ENCODE data around the gene RNF144A. TPM values are rescaled to one million over a fixed set of nuclear protein-coding genes. Genes with fewer than 3 reads are reported as not detected.

RNF144A gene
- polyA plus RNA-seq, 4 donors, result 1.4 to 5.0 (median 2.7) TPM

DNA sequence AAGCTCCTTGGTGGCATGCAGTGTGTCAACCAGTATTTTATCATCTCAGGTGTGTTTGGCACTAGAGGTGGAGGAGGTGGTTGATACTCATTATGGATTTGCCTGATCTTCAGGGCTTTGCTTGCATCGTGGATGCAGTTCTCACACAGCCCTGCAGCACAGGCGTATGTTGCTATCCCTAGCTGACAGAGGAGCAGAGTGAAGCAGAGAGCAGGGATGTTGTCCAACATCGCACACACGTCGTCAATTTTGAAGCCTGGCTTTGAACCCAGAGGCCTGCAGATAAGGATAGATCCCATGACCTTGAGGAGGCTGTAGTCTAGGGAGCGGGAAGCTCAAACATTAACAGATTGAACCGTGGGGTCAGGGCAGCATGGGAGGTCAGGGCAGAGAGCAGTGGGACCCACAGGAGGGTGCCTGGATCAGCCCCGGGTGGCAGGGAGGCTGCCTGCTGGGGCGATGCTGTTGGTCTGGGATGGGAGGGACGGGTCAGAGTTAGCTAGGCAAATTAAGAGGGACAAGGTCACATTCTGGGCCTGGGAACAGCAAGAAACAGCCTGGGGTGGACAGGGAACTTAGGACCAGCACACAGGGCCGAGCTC, 4.2 kb downstream of the RNF144A start:
- Histone ChIP-seq H3K27ac (ENCODE audit: low read depth in 1 of 3, low read length in 2 of 3) (no peak overlapping the region), H3K4me1 (ENCODE audit: control insufficient read depth in 3 of 3, insufficient read depth in 2 of 3, low read depth in 1 of 3, low read length in 2 of 3) (peaks cover 0 to 12% (median 0%) of the 10 kb centered on the region in 3 donors)

GRCh38 chr2:6922201-6922656, 5.0 kb downstream of the RNF144A start:
- no peaks in the 10 kb centered on the region for H3K9me3 ChIP-seq (ENCODE audit: control insufficient read depth in 2 of 2, insufficient read depth in 1 of 2, low read depth in 1 of 2, low read length in 1 of 2)
- 66 to 70% (median 67%) methylated on average over 8 of the region's 8 CpGs for WGBS, 3 donors
- peaks cover 0 to 3% (median 0%) of the 10 kb centered on the region in 3 donors for H3K27me3 ChIP-seq (ENCODE audit: control insufficient read depth in 3 of 3, insufficient read depth in 3 of 3, low read length in 3 of 3)
- H3K4me3 ChIP-seq (ENCODE audit: low read depth in 1 of 3, low read length in 3 of 3), result no peak overlapping the region
- H3K4me1 ChIP-seq (ENCODE audit: control insufficient read depth in 3 of 3, insufficient read depth in 2 of 3, low read depth in 1 of 3, low read length in 2 of 3), result peaks cover 0 to 12% (median 0%) of the 10 kb centered on the region in 3 donors
- H3K36me3 ChIP-seq (ENCODE audit: control insufficient read depth in 3 of 3, insufficient read depth in 2 of 3, low read depth in 1 of 3, low read length in 3 of 3), result no peaks in the 10 kb centered on the region
- H3K27ac ChIP-seq (ENCODE audit: low read depth in 1 of 3, low read length in 2 of 3), result no peak overlapping the region
- no peak for FAIRE-seq
- peak in 1 of 2 donors; percentile 27 for DNase-seq

More for the DNA sequence above, 4.2 kb downstream of the RNF144A start:
- 40 to 61% (median 50%) methylated on average over 11 of the region's 11 CpGs for WGBS, 3 donors
- Histone ChIP-seq H3K4me3 (ENCODE audit: low read depth in 1 of 3, low read length in 3 of 3) (no peak overlapping the region), H3K9me3 (ENCODE audit: control insufficient read depth in 2 of 2, insufficient read depth in 1 of 2, low read depth in 1 of 2, low read length in 1 of 2) (no peaks in the 10 kb centered on the region), H3K36me3 (ENCODE audit: control insufficient read depth in 3 of 3, insufficient read depth in 2 of 3, low read depth in 1 of 3, low read length in 3 of 3) (no peaks in the 10 kb centered on the region), H3K27me3 (ENCODE audit: control insufficient read depth in 3 of 3, insufficient read depth in 3 of 3, low read length in 3 of 3) (peaks cover 0 to 5% (median 0%) of the 10 kb centered on the region in 3 donors)
- DNase-seq (peak in 1 of 2 donors; percentile 21), FAIRE-seq (no peak)

GRCh38 chr2:6923319-6923718, 6.1 kb downstream of the RNF144A start:
- no peak overlapping the region for H3K4me3 ChIP-seq (ENCODE audit: low read depth in 1 of 3, low read length in 3 of 3)
- 82 to 91% (median 90%) methylated on average over 10 of the region's 10 CpGs for WGBS, 3 donors
- no peaks in the 10 kb centered on the region for H3K36me3 ChIP-seq (ENCODE audit: control insufficient read depth in 3 of 3, insufficient read depth in 2 of 3, low read depth in 1 of 3, low read length in 3 of 3)
- H3K9me3 ChIP-seq (ENCODE audit: control insufficient read depth in 2 of 2, insufficient read depth in 1 of 2, low read depth in 1 of 2, low read length in 1 of 2), result no peaks in the 10 kb centered on the region
- no peak for FAIRE-seq
- H3K27me3 ChIP-seq (ENCODE audit: control insufficient read depth in 3 of 3, insufficient read depth in 3 of 3, low read length in 3 of 3), result no peaks in the 10 kb centered on the region
- H3K4me1 ChIP-seq (ENCODE audit: control insufficient read depth in 3 of 3, insufficient read depth in 2 of 3, low read depth in 1 of 3, low read length in 2 of 3), result peaks cover 0 to 9% (median 0%) of the 10 kb centered on the region in 3 donors
- no peak for DNase-seq
- H3K27ac ChIP-seq (ENCODE audit: low read depth in 1 of 3, low read length in 2 of 3), result no peak overlapping the region

DNA sequence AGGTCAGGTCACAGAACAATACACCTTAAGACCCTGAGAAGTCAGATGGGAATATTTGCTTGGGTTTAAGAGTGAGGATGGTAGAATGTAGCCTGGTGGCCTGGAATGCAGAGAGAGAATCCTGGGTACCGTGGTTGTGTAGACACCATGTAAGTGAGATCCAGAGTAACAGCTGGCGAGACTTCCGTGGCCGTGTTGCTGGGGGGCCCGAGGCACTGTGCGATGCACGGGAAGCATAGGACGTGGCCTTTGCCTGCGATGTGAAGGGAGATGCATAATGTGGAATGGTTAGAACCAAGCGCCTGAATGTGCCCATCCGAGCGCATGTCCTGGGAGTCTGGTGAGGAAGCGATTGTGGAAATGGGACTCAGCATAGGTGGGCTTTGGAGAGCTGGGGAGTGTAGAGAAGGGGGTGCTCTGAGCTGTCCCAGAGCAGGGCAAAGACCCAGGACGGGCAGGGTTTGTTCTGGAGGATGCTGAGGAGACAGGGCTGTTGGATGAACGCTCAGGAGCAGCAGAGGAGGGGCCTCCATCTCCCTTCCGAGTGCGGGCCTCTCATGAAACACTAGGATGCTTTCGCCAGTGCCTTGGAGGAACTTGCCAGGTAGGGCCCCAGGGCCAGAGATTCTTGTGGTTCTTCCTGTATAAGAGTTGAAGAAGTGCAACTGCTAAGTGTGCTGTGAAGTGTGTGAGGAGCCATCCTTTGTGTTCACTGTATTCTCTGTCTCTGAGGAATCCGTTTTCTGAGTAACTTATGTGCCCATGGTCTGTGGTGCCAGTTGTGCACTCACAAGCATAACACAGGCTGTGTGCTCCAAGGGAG, 7.1 kb downstream of the RNF144A start:
- Histone ChIP-seq H3K36me3 (ENCODE audit: control insufficient read depth in 3 of 3, insufficient read depth in 2 of 3, low read depth in 1 of 3, low read length in 3 of 3) (no peaks in the 10 kb centered on the region), H3K9me3 (ENCODE audit: control insufficient read depth in 2 of 2, insufficient read depth in 1 of 2, low read depth in 1 of 2, low read length in 1 of 2) (no peaks in the 10 kb centered on the region), H3K4me3 (ENCODE audit: low read depth in 1 of 3, low read length in 3 of 3) (no peak overlapping the region), H3K27me3 (ENCODE audit: control insufficient read depth in 3 of 3, insufficient read depth in 3 of 3, low read length in 3 of 3) (no peaks in the 10 kb centered on the region), H3K27ac (ENCODE audit: low read depth in 1 of 3, low read length in 2 of 3) (no peak overlapping the region), H3K4me1 (ENCODE audit: control insufficient read depth in 3 of 3, insufficient read depth in 2 of 3, low read depth in 1 of 3, low read length in 2 of 3) (peaks cover 0 to 9% (median 0%) of the 10 kb centered on the region in 3 donors)
- no peak for DNase-seq
- WGBS, 3 donors, result 94 to 98% (median 95%) methylated on average over 19 of the region's 19 CpGs
- FAIRE-seq, result no peak

- FAIRE-seq, result no peak
- H3K27ac ChIP-seq (ENCODE audit: low read depth in 1 of 3, low read length in 2 of 3), result no peak overlapping the region
- H3K4me3 ChIP-seq (ENCODE audit: low read depth in 1 of 3, low read length in 3 of 3), result no peak overlapping the region
- H3K9me3 ChIP-seq (ENCODE audit: control insufficient read depth in 2 of 2, insufficient read depth in 1 of 2, low read depth in 1 of 2, low read length in 1 of 2), result no peaks in the 10 kb centered on the region
- no peaks in the 10 kb centered on the region for H3K36me3 ChIP-seq (ENCODE audit: control insufficient read depth in 3 of 3, insufficient read depth in 2 of 3, low read depth in 1 of 3, low read length in 3 of 3)
- 77 to 90% (median 79%) methylated on average over 7 of the region's 7 CpGs for WGBS, 3 donors
- DNase-seq, result no peak
- H3K4me1 ChIP-seq (ENCODE audit: control insufficient read depth in 3 of 3, insufficient read depth in 2 of 3, low read depth in 1 of 3, low read length in 2 of 3), result peaks cover 0 to 9% (median 0%) of the 10 kb centered on the region in 3 donors
- no peaks in the 10 kb centered on the region for H3K27me3 ChIP-seq (ENCODE audit: control insufficient read depth in 3 of 3, insufficient read depth in 3 of 3, low read length in 3 of 3)
These were observed 7.8 kb downstream of the RNF144A start for GRCh38 chr2:6924924-6925409.

DNA sequence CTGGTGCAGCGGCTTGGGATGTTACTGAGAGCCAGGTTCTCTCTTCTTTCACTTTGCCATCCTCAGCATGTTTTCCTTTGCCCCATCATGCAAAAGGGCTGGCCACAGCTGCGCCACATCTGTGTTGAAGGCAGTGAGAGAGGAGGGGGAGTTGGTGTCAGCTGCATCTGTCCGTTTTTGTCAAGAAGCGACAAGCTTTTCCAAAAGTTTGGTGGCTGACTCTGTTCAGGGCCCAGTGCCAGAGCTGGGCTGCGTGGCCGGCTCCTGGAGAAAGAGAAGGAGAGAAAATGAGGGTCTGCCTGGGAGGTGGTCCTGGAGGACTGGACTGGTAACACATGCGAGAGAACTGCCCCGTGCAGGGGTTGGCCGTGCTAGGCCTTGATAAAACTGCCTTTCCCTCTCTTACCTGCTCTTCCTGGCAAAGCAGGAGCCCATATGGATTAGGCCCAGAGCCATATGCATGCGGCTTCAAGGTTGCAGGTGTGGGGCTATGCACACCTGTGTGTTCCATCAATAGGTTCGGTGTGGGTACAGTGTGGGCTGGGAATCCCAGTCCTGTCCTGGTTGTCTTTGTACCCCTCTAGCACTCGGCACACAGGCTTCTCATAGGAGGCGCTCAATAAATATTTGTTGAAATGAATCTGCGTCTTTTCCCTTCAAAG, 9.0 kb downstream of the RNF144A start:
- no peak overlapping the region for H3K4me3 ChIP-seq (ENCODE audit: low read depth in 1 of 3, low read length in 3 of 3)
- no peak overlapping the region for H3K27ac ChIP-seq (ENCODE audit: low read depth in 1 of 3, low read length in 2 of 3)
- FAIRE-seq, result no peak
- no peak for DNase-seq
- peaks cover 0 to 9% (median 0%) of the 10 kb centered on the region in 3 donors for H3K4me1 ChIP-seq (ENCODE audit: control insufficient read depth in 3 of 3, insufficient read depth in 2 of 3, low read depth in 1 of 3, low read length in 2 of 3)
- H3K9me3 ChIP-seq (ENCODE audit: control insufficient read depth in 2 of 2, insufficient read depth in 1 of 2, low read depth in 1 of 2, low read length in 1 of 2), result no peaks in the 10 kb centered on the region
- H3K27me3 ChIP-seq (ENCODE audit: control insufficient read depth in 3 of 3, insufficient read depth in 3 of 3, low read length in 3 of 3), result no peaks in the 10 kb centered on the region
- H3K36me3 ChIP-seq (ENCODE audit: control insufficient read depth in 3 of 3, insufficient read depth in 2 of 3, low read depth in 1 of 3, low read length in 3 of 3), result no peaks in the 10 kb centered on the region
- WGBS, 3 donors, result 86 to 92% (median 90%) methylated on average over 14 of the region's 14 CpGs

GRCh38 chr2:6927186-6927585, 10.0 kb downstream of the RNF144A start:
- Histone ChIP-seq H3K4me1 (ENCODE audit: control insufficient read depth in 3 of 3, insufficient read depth in 2 of 3, low read depth in 1 of 3, low read length in 2 of 3) (peaks cover 0 to 5% (median 0%) of the 10 kb centered on the region in 3 donors), H3K9me3 (ENCODE audit: control insufficient read depth in 2 of 2, insufficient read depth in 1 of 2, low read depth in 1 of 2, low read length in 1 of 2) (no peaks in the 10 kb centered on the region), H3K27me3 (ENCODE audit: control insufficient read depth in 3 of 3, insufficient read depth in 3 of 3, low read length in 3 of 3) (no peaks in the 10 kb centered on the region), H3K36me3 (ENCODE audit: control insufficient read depth in 3 of 3, insufficient read depth in 2 of 3, low read depth in 1 of 3, low read length in 3 of 3) (no peaks in the 10 kb centered on the region), H3K27ac (ENCODE audit: low read depth in 1 of 3, low read length in 2 of 3) (no peak overlapping the region), H3K4me3 (ENCODE audit: low read depth in 1 of 3, low read length in 3 of 3) (no peak overlapping the region)
- peak; percentile 50 to 79 for DNase-seq
- FAIRE-seq, result no peak
- WGBS, 3 donors, result 10 to 44% (median 25%) methylated on average over 3 of the region's 3 CpGs

DNA sequence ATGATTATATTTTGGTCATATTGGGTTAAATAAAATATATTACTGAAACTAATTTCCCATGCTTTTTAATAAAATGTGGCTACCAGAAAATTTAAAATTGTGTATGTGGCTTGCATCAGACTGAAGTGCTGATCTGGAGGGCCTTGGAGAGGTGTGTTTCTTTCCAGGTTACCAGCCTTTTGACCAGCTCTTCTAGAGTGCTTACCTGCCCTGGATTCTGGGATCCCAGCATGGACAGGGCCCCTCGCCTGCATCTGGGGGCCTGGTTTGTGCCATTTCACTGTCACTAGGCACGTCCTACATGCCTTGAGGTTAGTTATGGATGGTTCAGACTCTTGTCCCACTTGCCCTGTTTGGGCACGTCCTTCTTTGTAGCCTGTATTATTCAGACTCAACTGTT, 10.5 kb downstream of the RNF144A start:
- peaks cover 0 to 5% (median 0%) of the 10 kb centered on the region in 3 donors for H3K4me1 ChIP-seq (ENCODE audit: control insufficient read depth in 3 of 3, insufficient read depth in 2 of 3, low read depth in 1 of 3, low read length in 2 of 3)
- FAIRE-seq (no peak), DNase-seq (no peak)
- WGBS, 3 donors, result 95 to 98% (median 95%) methylated on average over 3 of the region's 3 CpGs
- no peak overlapping the region for H3K27ac ChIP-seq (ENCODE audit: low read depth in 1 of 3, low read length in 2 of 3)
- H3K9me3 ChIP-seq (ENCODE audit: control insufficient read depth in 2 of 2, insufficient read depth in 1 of 2, low read depth in 1 of 2, low read length in 1 of 2), result no peaks in the 10 kb centered on the region
- no peaks in the 10 kb centered on the region for H3K36me3 ChIP-seq (ENCODE audit: control insufficient read depth in 3 of 3, insufficient read depth in 2 of 3, low read depth in 1 of 3, low read length in 3 of 3)
- H3K4me3 ChIP-seq (ENCODE audit: low read depth in 1 of 3, low read length in 3 of 3), result no peak overlapping the region
- H3K27me3 ChIP-seq (ENCODE audit: control insufficient read depth in 3 of 3, insufficient read depth in 3 of 3, low read length in 3 of 3), result no peaks in the 10 kb centered on the region

Measured in small intestine (tissue), 7 donors.